Measurements from ENCODE around the gene USF3.

- TF ChIP-seq, protein P1, sequence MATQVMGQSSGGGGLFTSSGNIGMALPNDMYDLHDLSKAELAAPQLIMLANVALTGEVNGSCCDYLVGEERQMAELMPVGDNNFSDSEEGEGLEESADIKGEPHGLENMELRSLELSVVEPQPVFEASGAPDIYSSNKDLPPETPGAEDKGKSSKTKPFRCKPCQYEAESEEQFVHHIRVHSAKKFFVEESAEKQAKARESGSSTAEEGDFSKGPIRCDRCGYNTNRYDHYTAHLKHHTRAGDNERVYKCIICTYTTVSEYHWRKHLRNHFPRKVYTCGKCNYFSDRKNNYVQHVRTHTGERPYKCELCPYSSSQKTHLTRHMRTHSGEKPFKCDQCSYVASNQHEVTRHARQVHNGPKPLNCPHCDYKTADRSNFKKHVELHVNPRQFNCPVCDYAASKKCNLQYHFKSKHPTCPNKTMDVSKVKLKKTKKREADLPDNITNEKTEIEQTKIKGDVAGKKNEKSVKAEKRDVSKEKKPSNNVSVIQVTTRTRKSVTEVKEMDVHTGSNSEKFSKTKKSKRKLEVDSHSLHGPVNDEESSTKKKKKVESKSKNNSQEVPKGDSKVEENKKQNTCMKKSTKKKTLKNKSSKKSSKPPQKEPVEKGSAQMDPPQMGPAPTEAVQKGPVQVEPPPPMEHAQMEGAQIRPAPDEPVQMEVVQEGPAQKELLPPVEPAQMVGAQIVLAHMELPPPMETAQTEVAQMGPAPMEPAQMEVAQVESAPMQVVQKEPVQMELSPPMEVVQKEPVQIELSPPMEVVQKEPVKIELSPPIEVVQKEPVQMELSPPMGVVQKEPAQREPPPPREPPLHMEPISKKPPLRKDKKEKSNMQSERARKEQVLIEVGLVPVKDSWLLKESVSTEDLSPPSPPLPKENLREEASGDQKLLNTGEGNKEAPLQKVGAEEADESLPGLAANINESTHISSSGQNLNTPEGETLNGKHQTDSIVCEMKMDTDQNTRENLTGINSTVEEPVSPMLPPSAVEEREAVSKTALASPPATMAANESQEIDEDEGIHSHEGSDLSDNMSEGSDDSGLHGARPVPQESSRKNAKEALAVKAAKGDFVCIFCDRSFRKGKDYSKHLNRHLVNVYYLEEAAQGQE (IDR thresholded peaks at IDR 0.05; ENCODE audit: low read depth): no peak
- TF ChIP-seq, protein P2, sequence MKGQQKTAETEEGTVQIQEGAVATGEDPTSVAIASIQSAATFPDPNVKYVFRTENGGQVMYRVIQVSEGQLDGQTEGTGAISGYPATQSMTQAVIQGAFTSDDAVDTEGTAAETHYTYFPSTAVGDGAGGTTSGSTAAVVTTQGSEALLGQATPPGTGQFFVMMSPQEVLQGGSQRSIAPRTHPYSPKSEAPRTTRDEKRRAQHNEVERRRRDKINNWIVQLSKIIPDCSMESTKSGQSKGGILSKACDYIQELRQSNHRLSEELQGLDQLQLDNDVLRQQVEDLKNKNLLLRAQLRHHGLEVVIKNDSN (IDR thresholded peaks at IDR 0.05): no peak
- TF ChIP-seq MAX (IDR thresholded peaks at IDR 0.05): no peak
- TF ChIP-seq RAD21 (IDR thresholded peaks at IDR 0.05; ENCODE audit: low read depth): no peak
- no peak for TF ChIP-seq EP300 (IDR thresholded peaks at IDR 0.05; ENCODE audit: borderline replicate concordance)
- no peak for TF ChIP-seq CREB1 (IDR thresholded peaks at IDR 0.05; ENCODE audit: low read depth)
- TF ChIP-seq TAF1 (IDR thresholded peaks at IDR 0.05; ENCODE audit: low read depth): no peak
- no peak for TF ChIP-seq NFIC (IDR thresholded peaks at IDR 0.05)
- no peak for TF ChIP-seq FOXM1 (IDR thresholded peaks at IDR 0.05; ENCODE audit: borderline replicate concordance, low read depth)
- no peak for TF ChIP-seq EGR1 (IDR thresholded peaks at IDR 0.05)
- TF ChIP-seq TEAD4 (IDR thresholded peaks at IDR 0.05): no peak
- TF ChIP-seq CEBPB (IDR thresholded peaks at IDR 0.05): no peak
Measured at GRCh38 chr3:113625834-113626233, 70.6 kb downstream of the USF3 start.

All from Ishikawa (cell line).